GM21423 (cell line): Measurements from ENCODE around the gene LY6G6C.
"Not testable (repeated sequence)": the region's sequence is repeated elsewhere in the genome, so short reads cannot be mapped to it uniquely, and the experiment has no call there.

Experiments
- ATAC-seq: cut with Tn5 transposase; IDR thresholded peaks from one replicate; pipeline ENCODE4 v1.9.1; 2021; ENCODE audit warnings: mild to moderate bottlenecking, moderate library complexity; ENCODE audit not compliant: unreplicated experiment

LY6G6C gene

DNA sequence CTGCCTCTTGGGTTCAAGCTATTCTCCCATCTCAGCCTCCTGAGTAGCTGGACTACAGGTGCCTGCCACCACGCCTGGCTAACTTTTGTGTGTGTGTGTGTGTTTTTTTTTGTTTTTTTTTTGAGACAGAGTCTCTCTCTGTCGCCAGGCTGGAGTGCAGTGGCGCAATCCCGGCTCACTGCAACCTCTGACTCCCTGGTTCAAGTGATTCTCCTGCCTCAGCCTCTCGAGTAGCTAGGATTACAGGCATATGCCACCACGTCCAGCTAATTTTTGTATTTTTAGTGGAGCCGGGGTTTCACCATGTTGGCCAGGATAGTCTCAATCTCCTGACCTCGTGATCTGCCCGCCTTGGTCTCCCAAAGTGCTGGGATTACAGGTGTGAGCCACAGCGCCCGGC is 12.4 kb downstream of the LY6G6C start:
- not testable (repeated sequence) for ATAC-seq

- ATAC-seq: no peak
Observed at GRCh38 chr6:31708224-31708623, 13.3 kb downstream of the LY6G6C start.

- no peak for ATAC-seq
Observed at GRCh38 chr6:31707701-31708100, 13.8 kb downstream of the LY6G6C start.

DNA sequence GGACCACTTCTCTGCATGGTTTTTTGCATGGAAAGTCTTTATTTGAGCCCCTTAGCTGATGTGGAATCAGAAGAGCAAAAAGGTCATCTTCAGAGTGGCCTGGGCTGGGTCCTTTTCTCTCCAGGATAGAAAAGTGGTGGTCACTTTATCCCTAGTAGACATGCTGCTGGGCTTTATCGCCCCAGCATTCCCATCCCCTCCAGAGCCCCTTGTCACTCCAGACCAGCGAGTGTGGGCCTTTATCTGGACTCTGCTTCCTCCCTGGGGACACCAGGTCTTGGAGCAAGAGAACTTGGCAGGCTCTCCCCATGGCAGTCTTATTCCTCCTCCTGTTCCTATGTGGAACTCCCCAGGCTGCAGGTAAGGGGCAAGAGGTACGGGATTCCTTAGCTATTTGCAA is 14.9 kb downstream of the LY6G6C start, which contains the start of gene LY6G6F:
Gene LY6G6F (plus strand): TSS at position 268 of the 400 bp plus-strand sequence. CDS start 41 bp downstream, at position 309.
- ATAC-seq: no peak

DNA sequence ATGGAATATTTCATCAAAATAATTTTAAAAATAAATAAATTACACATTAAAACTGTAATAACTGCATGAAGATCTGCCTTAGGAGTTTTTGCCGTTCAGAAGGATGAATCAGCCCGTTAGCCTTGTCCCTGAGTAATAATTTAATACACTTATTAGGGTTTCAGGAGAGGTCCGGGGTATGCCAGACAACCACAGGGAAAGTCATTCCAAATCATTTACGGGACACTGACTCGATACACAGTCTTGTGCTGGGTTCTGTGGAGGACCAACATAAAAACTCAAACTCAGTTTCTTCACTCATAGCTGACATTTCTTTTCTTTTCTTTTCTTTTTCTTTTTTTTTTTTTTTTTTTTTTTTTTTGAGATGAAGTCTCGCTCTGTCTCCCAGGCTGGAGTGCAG is 15.6 kb downstream of the LY6G6C start:
- no peak for ATAC-seq

GRCh38 chr6:31702819-31703716 is 18.5 kb downstream of the LY6G6C start, which contains the start of gene ABHD16A:
Gene ABHD16A, minus strand, starts transcription at chr6:31703324. Its CDS starts 43 bp downstream, at chr6:31703281.
- ATAC-seq: peak; percentile 84

GRCh38 chr6:31702405-31702818 is 19.1 kb downstream of the LY6G6C start:
- no peak for ATAC-seq

GRCh38 chr6:31701666-31702404 is 19.7 kb downstream of the LY6G6C start:
- ATAC-seq: no peak

GRCh38 chr6:31700740-31701401 is 20.7 kb downstream of the LY6G6C start:
- no peak for ATAC-seq

GRCh38 chr6:31697555-31697954 is 24.0 kb downstream of the LY6G6C start:
- ATAC-seq: no peak

- ATAC-seq: no peak
Observed at GRCh38 chr6:31693535-31693934, 28.0 kb downstream of the LY6G6C start.

GRCh38 chr6:31692886-31693285 is 28.7 kb downstream of the LY6G6C start:
- ATAC-seq: no peak

- no peak for ATAC-seq
Observed at GRCh38 chr6:31692353-31692752, 29.2 kb downstream of the LY6G6C start.

GRCh38 chr6:31691564-31692108 is 29.9 kb downstream of the LY6G6C start:
- ATAC-seq: no peak

DNA sequence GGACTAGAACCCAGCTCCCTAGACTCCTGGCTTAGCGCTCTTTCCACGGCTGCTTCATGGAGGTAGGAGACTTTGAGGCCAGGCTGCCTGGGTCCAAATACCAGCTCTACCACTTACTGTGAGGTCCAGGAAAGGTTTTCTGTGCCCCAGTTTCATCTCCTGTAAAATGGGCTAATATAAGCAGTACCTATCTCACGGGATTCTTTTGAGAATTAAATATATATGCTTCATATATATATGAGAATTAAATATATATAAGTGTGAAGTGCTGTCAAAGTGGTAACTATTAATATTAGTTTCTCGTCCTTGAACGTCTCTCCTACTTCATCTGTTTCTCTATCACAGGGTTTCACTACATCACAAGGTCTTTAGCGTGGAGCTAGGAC is 30.5 kb downstream of the LY6G6C start:
- no peak for ATAC-seq

DNA sequence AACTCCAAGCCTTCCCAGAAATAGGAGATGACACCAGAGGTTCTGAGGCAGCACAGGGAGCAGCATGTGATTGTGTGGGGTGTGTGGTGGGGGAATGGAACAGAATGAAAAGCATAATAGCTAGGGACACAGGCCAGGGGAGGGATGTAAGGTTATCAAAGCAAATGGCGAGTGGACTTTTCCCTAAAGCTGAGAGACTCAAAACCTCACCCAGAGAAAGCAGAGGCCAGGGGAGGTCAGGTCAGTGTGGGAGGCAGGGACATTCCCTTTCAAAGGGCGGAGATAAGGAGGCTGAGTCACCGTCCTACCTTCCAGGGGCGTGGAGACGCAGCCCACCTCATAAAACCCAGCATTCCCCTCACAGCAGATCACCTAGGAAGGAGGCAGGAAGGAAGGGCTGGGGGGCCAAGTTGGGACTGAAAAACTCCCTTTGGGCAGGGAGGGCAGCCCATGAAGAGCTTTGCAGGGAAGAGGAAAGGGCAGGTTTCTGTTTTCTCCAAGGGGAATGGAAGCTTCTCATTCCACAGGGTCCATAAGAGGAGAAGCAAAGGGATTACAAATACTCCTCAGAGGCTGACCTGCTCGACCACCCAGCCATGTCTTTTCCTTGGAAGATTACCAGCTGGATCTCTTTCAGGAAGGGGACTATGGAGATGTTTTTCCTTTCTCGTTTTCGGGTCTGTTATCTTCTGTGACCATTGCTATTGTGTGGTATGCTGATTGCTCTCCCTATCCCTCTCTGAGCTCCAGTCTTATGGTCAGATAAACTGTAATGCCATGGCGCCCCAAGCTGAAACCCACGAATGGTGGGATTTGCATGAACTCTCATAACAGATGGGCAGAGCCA is 31.1 kb downstream of the LY6G6C start:
- ATAC-seq: no peak

- no peak for ATAC-seq
Observed at GRCh38 chr6:31689249-31690110, 32.1 kb downstream of the LY6G6C start.

DNA sequence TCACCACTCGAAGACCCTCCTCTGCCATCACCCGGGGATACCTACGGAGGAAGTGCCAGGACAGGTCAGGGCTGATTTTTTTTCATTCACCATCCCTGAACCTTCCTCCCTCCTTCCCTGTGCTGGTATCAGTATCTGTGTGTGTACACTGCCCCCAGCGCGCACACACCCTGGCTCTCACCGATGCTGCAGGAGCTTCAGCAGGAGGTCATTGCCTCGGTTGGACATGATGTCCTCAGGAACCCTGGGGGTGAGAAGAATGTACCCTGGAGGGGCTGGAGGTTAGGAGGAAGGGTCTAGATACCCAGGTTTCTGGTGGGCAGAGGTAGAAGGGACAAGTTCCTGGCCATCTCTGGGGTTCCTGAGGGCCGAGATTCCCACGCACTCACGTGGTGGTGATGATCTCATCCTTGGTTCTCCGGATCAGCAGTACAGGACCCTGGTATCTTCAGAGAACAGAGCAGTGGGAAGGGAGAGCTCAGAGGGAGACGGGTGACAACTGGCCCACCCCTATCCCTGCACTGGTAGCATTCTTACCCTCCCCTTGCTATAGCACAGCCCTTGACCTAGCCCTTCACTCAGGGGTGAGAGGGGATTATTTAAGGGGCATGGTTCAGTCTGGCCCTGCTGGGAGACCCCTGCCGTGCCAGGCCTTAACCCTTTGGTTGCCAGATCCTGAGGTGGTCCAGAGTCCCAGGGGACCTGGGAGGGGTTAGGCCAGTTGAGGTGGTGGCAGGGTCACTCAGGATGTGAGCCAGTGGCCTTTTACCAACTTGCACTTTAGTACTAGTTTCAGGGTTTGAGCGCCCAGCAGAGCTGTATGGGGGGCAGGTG is 33.5 kb downstream of the LY6G6C start:
- ATAC-seq: no peak
